HG03097 (cell line): Measurements from ENCODE around the gene GLOD4.

Experiments
- ATAC-seq: cut with Tn5 transposase; IDR thresholded peaks from one replicate; pipeline ENCODE4 v1.9.1; 2021; ENCODE audit not compliant: unreplicated experiment, low FRiP score

Gene GLOD4

DNA sequence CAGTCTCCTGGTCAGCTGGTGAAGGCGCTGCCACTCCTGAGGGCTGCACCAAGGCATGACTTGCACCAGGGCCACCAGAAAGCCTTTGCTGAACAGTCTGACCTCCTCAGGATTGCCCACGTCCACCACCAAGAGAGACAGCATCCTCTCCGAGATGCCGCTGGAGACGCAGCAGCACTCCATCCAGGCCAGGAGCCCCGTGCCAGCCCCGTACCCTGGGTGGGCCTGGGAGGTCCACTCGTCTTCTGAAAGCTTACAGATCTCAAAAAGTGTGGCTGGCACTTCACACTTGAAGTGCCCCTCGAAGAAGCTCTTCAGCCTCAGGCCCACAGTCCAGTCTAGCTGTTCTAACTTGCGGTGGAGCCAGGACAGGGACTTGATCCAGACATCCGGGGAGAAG, 36.7 kb downstream of the GLOD4 start:
- no peak for ATAC-seq

DNA sequence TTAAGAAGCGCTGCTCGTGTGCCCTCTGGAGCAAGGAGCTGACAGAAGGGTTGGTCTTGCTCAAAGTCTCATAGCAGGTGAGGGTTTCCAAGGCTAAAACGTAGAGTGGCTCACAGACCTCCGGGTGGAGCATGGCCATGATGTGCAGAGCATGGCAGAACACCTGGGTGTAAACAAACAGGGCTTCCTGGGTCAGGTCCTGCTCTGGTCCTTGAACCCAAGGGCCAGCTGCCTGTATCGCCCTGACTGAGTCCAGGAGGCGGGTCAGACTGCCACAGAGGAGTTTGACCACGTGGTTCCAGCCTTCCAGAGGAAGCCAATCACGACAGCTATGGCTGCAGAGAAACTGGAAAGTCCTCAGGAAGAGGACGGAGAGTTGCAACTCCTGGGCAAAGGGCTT, 37.1 kb downstream of the GLOD4 start:
- no peak for ATAC-seq

DNA sequence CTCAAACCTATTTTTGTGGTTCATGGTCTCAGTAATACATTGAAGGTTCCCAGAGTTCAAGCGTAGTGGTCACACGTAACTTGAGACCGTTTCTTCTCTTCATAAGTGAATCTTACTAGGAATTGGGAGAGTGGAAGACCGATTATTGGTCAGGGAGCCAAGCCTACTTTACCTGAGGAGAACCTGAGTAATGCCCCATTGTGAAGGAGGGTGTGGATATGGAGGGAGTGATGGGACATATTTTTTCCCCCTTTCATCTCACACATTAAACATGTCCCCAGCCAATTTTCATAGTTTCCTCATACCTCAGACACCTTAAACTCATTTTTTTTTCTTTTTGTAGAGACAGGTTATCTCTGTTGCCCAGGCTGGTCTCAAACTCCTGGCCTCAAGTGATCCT, 38.9 kb downstream of the GLOD4 start:
- ATAC-seq = no peak

DNA sequence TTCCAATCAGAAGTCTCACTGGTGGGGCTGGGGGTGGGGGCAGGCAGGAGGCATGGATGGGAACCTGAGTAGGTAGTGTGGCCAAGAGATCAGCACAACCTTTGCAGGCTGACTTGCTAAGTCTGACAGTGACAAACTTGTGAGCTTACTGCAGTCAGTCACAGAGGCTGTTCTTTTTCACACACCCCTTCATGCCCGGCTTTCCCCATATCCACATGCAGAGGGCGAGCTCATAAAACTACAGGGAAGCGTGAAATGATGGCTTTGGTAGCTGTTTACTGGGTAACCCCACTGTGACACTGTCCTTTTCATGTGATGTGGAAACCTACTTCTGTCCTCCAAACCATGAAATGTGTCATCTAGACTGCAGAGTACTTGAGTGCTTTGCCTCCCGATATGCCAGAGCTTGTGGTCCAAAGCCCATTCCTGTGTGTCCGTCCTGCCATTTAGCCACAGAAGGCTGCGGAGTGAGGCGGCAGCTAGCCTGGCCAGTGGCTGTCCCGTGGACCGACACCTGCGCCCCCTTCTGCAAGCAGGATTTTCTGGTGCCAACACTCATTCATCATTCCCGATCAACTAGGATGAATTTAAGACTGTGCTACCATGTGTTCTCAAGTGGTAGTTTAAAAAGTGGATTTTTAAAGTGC, 39.8 kb downstream of the GLOD4 start:
- no peak for ATAC-seq

GRCh38 chr17:740240-741017, 41.7 kb downstream of the GLOD4 start:
- ATAC-seq = peak; percentile 67

DNA sequence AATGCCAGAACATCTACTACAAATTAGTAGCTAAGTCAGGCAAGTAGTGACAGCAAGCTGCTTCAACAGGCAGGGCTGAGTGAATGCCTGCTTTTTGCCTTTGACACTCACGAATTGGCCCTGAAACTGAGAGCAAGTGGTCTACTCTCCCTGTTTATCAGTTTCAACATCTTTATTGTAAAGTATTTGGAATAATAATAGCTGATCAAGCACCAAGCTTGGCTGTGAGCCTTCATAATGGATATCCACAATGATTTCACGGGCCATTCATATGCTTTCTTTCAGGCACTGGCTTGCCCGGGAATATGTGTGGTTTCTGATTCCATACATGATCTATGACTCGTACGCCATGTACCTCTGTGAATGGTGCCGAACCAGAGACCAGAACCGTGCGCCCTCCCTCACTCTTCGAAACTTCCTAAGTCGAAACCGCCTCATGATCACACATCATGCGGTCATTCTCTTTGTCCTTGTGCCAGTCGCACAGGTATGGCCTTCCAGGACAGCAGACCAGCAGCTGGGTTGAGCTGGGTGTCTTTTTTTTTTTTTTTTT, 44.4 kb downstream of the GLOD4 start:
- ATAC-seq = no peak

GRCh38 chr17:733743-734142, 48.3 kb downstream of the GLOD4 start:
- ATAC-seq = no peak

GRCh38 chr17:732902-733720, 49.0 kb downstream of the GLOD4 start:
- ATAC-seq = peak; percentile 22

GRCh38 chr17:732067-732901, 49.8 kb downstream of the GLOD4 start, which contains the start of gene TLCD3A:
TLCD3A (plus strand) TSS chr17:732596; CDS start chr17:732648, 52 bp downstream.
- ATAC-seq = peak; percentile 57

DNA sequence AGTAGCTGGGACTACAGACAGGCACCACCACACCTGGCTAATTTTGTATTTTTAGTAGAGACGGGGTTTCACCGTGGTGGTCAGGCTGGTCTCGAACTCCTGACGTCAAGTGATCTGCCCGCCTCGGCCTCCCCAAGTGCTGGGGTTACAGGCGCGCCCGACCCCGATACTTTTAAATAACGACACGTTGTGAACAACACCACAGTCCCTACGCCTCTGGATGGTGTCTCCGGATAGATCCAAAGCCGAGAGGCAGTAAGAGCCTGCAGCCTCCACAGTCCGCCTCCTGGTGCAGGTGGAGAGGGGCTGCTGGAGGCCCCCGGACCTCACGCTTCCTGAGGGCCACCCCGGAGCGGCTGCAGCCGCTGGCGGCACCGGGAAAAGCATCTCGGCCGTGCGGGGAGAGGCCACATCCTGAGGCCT, 50.4 kb downstream of the GLOD4 start:
- ATAC-seq = peak; percentile 7

GRCh38 chr17:728911-729310, 53.2 kb downstream of the GLOD4 start:
- no peak for ATAC-seq

DNA sequence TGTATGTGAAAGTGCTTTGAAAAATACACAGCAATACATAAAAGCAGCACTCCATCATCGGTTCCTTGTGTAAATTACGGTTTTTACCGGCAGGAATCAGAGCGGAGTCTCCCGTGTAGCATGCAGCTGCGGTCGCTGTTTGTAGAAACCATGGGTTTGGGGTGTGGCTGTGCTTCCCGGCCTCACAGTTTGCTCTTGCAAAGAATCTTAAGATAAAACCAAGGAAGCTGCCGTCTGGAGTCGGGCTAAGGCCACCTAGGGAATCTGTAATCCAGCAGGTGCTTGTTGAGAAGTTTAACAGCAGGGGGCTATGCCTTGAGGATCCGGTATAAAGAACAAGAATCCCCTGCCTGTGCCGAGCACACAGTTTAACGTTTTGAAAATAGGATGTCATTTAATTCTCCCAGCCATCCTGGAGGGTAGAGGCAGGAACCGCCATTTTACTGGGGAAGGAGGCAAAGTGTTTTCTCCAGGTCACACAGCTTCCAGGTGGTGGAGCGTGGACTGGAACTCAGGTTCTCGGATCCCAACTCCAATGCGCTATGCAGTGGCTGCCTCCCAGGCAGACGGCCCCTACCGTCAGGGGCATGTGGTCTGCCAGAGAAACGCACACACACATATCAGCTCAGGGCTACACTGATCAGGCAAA, 55.7 kb downstream of the GLOD4 start:
- no peak for ATAC-seq

- no peak for ATAC-seq
Observed at GRCh38 chr17:725746-726145, 56.3 kb downstream of the GLOD4 start.

DNA sequence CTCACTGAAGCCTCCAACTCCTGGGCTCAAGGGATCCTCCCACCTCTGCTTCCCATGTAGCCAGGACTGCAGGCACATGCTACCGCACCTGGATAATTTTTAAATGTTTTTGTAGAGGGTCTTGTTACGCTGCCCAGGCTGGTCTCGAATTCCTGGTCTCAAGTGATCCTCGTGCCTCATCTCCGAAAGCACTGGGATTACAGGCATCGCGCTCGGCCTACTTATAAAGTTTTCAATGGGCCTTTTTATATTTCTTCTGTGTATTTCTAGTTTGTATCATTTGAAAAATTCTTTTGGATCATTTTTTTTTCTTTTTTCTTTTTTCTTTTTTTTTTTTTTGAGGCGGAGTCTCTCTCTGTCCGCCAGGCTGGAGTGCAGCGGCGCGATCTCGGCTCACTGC, 57.0 kb downstream of the GLOD4 start:
- ATAC-seq = no peak

- no peak for ATAC-seq
Observed at GRCh38 chr17:721540-721937, 60.5 kb downstream of the GLOD4 start.

GRCh38 chr17:720706-721539, 61.2 kb downstream of the GLOD4 start:
- no peak for ATAC-seq

DNA sequence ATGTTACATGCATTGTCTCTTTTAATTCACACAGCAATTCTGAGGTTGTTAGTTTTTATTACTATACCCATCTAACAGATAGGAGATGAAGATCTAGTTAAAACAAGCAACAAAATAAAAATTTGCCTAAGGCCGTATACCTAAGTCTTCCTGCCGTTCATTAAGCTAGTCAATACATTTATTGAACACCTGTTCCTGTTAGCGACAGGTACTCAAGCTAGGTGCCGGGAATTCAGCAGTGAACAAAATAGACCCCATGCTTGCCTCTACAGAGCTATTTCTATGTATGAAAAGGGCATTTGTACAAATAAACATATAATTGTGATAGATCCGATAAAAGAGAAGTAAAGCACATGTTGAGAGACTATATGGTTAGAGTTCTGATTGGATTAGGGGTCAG, 64.0 kb downstream of the GLOD4 start:
- ATAC-seq = no peak
